Large intestine (tissue), 3 donors: Measurements from ENCODE around the gene ERF. TPM values are rescaled to one million over a fixed set of nuclear protein-coding genes. Genes with fewer than 3 reads are reported as not detected.

ENCODE experiments used
- DNase-seq, 2 donors: peaks; one replicate each; pipeline versions ENCODE4 v3.0.0 to v3.0.0-alpha.2; 2013
- H3K27ac ChIP-seq: one replicate; pipeline ENCODE4 v1.5.1; 2013; ENCODE audit warnings: low read length
- H3K27me3 ChIP-seq: 2 replicates; pipeline ENCODE4 v1.6.1; 2013; ENCODE audit warnings: low read length; ENCODE audit not compliant: control insufficient read depth, insufficient read depth
- H3K36me3 ChIP-seq: 2 replicates; pipeline ENCODE4 v1.6.1; 2013; ENCODE audit warnings: low read length; ENCODE audit not compliant: control insufficient read depth, insufficient read depth
- H3K4me1 ChIP-seq: one replicate; pipeline ENCODE4 v1.6.1; 2013; ENCODE audit warnings: low read length; ENCODE audit not compliant: control insufficient read depth, insufficient read depth
- H3K4me3 ChIP-seq: one replicate; pipeline ENCODE4 v1.5.1; 2013; ENCODE audit warnings: low read length
- H3K9me3 ChIP-seq: one replicate; pipeline ENCODE4 v1.6.1; 2013; ENCODE audit warnings: mild to moderate bottlenecking, low read depth, low read length, moderate library complexity; ENCODE audit not compliant: control insufficient read depth
- WGBS: methylation state at CpG from one replicate; pipeline ENCODE4 v1.1.5; 2013; ENCODE audit warnings: low lambda C conversion rate; ENCODE audit not compliant: insufficient coverage; 5-methylcytosine and 5-hydroxymethylcytosine counted together
- polyA plus RNA-seq: library from polyadenylated mRNA; unstranded; fragments of 120-200 nt; gene quantifications from one replicate; pipeline ENCODE4 v1.2.1, GENCODE V29; 2013

Gene ERF
- polyA plus RNA-seq, 1 donor: 70.3 TPM

DNA sequence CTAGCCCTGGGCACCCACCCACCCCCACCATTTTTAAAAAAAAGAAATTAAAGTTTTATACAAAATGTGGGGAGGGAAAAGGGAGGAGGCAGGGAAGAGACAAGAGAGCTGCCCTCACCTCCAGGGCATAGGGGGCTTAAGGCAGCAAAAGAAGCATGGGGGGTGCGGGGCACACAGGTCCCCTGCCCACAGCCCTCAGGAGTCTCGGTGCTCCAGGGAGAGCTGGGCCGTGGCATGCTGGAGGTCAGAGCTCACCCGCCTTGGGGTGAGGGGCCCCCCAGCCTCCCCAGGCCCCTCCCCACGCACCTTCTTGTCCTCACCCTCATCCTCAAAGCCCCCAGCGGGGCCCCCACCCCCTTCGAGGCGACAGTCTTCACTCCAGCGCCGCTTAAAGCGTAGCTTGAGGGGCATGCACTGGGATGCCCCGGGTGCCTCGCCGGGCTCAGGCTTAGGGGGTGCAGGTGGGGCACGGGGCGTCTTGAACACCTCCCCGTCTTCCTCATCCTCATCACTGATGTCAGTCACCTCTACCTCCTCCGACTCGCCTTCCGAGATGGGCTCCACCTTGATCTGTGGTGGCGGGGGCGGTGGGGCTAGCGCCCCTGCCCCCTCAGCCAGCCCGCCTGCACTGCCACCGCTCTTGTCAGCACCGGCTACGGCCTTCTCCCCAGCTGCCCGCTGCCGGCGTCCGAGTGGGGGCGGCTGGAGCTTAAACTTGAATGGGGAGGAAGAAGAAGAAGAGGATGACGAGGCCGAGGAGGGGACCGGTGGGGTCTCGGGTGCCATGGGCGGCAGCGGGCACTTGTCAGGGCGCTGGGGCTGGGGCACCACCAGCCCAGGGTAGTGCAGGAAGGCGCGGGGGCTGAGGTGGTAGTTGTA lies 6.4 kb downstream of the ERF start:
- H3K9me3 ChIP-seq: peaks cover 2% of the 10 kb centered on the region
- WGBS: no CpG with 5 or more reads among the region's 41 CpGs
- no peak overlapping the region for H3K27ac ChIP-seq
- H3K4me3 ChIP-seq: no peak overlapping the region
- peaks cover 30% of the 10 kb centered on the region for H3K4me1 ChIP-seq
- H3K27me3 ChIP-seq: no peaks in the 10 kb centered on the region
- no peak for DNase-seq
- peaks cover 32% of the 10 kb centered on the region for H3K36me3 ChIP-seq

DNA sequence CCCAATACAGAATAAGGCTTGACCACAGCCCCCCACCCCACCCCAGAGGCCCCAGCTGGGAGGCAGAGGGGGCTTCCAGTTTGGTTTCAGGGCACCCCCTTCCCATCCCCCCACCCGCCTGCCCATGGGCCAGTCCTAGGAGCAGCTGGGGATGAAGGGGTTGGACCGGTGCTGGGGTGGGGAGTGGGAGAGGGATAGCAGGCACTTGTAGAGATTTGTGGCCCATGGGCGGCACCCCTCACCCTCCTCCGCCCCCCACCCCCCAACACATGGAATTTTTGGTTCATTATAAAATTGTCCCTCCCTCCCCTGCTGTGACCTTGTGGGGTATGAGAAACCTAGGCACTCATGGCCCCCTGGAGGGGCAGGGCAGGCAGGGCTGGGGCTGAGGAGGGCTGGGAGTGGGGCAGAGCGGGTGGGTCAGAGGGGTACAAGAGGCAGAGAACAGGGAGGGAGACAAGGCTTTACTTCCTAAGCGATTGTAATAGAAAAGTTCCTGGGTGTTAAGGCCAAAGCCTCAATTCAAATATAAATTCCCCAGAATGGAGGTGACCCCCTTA lies 7.2 kb downstream of the ERF start:
- no peak overlapping the region for H3K4me3 ChIP-seq
- no peak overlapping the region for H3K27ac ChIP-seq
- WGBS: no CpG with 5 or more reads among the region's 6 CpGs
- peaks cover 26% of the 10 kb centered on the region for H3K4me1 ChIP-seq
- peaks cover 32% of the 10 kb centered on the region for H3K36me3 ChIP-seq
- peaks cover 2% of the 10 kb centered on the region for H3K9me3 ChIP-seq
- H3K27me3 ChIP-seq: no peaks in the 10 kb centered on the region
- DNase-seq: no peak

DNA sequence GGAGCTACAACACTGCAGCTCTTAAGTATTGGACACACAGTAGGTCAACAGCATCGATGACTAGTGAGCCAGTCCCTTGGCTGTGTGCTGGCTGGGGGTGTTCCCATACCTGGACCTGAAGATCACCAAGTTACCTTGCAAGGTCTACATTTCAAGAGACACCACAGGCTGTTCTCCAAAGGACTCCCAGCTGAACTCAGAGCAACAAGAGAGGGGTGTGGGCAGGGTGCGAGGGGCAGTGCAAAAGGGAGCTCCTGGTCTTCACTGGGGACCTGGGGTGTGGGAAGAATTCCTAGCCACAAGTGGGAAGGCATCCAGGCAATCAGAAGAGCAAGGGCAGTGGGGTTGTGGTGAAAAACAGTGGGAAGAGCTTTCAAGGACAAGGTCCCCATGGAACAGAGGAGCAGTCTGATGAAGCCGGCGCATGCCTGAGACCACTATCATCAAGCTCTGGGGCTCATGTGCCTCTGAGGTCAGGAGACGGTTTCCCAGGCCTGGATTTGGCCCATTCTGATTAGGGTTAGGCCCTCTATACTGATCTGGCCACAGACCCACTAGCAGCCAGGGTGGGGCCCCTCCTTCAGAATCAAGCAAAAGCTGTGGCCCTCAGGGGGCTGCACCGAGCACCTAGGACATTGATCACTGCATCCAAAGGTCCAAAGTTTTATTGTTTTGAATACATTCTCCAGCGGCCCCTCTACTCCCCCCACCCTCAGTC lies 7.8 kb downstream of the ERF start:
- no peak for DNase-seq
- no peaks in the 10 kb centered on the region for H3K27me3 ChIP-seq
- no peak overlapping the region for H3K27ac ChIP-seq
- WGBS: no CpG with 5 or more reads among the region's 7 CpGs
- H3K9me3 ChIP-seq: peaks cover 2% of the 10 kb centered on the region
- no peak overlapping the region for H3K4me3 ChIP-seq
- H3K4me1 ChIP-seq: peaks cover 20% of the 10 kb centered on the region
- H3K36me3 ChIP-seq: peaks cover 32% of the 10 kb centered on the region

DNA sequence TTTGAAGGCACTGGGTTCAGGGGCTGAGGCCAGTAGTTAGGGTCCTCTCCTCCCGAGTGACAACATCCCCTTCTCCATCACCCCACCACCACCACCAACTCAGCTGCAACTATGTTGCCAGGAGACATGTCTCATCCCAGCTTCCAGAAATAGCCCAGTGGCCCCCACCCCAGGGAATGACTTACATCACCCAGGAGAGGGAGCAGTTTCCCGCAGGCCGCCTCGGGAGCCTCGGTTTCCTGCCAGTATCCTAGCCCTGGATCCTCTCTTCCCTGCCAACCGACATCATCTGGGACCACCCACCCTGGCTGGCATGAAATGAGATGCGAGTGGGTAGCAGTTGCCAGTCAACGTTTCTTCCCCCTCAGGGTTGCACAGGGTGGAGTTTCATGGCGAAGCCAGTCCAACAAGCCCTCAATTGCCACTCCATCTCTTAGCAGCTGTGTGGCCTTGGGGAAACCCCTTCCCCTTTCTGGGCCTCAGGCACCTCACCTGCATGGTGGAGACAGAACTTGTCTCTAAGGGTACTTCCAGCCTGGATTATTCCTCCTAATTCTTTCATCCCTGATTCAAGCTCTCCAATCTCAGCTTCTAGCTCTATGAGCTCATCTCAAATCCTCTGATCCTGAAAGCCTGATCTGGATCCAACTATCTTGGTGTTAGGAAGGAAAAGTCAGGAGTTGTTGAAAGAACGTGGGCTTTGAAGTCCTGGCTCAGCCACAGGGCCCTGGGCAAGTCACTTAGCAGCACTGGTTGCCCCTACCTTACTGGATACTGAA lies 8.6 kb downstream of the ERF start:
- DNase-seq: peak in 1 of 2 donors; percentile 61
- Histone ChIP-seq H3K9me3 (peaks cover 2% of the 10 kb centered on the region), H3K4me3 (no peak overlapping the region), H3K27ac (no peak overlapping the region), H3K36me3 (peaks cover 32% of the 10 kb centered on the region), H3K27me3 (no peaks in the 10 kb centered on the region), H3K4me1 (peaks cover 16% of the 10 kb centered on the region)
- WGBS: 37% methylated on average over 2 of the region's 10 CpGs

DNA sequence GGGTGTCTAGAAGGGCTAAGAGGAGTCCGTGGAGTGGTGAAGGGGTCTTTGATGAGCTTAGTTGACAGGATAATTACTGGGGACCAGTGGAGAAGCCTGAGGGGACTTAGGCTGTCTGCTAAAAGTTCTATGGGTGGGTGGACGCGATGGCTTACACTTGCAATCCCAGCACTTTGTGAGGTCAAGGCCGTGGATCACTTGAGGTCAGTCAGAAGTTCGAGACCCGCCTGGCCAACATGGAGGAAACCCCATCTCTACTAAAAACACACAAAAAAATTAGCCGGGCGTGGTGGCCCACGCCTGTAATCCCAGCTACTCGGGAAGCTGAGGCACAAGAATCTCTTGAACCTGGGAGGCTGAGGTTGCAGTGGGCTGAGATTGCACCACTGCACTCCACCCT lies 9.7 kb downstream of the ERF start:
- WGBS: no CpG with 5 or more reads among the region's 10 CpGs
- H3K4me3 ChIP-seq: no peak overlapping the region
- H3K36me3 ChIP-seq: peaks cover 33% of the 10 kb centered on the region
- no peaks in the 10 kb centered on the region for H3K9me3 ChIP-seq
- no peaks in the 10 kb centered on the region for H3K27me3 ChIP-seq
- no peak for DNase-seq
- no peak overlapping the region for H3K27ac ChIP-seq
- H3K4me1 ChIP-seq: peaks cover 16% of the 10 kb centered on the region

DNA sequence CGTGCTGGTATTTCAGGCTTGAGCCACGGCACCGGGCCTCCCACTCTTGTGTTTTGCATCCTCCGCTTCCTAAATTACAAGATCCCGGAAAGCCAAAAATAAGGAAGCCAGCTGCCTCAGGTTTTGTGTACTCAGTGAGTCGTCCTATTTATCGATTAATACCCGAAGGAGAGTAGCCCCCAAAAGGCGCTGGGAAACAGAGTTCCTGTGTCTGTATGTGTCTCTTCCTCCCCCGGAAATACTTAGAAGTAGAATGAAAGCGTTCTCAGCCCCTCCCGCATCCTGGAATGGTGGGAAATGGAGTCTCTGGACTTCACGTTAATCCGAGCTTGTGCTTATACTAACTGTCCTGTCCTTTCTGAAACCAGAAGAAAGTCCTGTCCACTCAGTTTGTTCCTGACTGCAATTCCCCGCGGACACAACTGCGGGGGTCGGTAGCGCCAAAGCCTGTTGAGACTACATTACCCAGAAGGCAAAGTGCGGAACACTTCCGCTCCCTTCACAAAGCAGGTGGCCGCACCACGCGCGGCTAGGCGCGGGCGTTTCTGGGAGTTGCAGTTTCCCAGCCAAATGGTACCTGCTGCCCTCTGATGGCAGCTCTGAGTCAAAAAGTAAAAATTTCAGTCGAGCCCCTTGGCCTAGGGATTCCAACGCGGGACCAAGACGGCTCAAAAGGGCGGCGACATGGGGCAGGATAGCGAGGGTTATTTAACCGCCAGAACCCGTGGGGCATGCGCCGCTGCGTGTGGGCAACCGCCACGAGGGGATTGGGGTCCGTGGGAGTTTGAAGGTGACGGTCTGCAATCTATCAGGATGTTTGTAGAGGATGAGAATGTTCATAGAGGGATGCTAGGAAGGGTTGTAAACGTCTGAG lies 10.3 kb downstream of the ERF start:
- DNase-seq: peak; percentile 92 to 96
- H3K27me3 ChIP-seq: no peaks in the 10 kb centered on the region

DNA sequence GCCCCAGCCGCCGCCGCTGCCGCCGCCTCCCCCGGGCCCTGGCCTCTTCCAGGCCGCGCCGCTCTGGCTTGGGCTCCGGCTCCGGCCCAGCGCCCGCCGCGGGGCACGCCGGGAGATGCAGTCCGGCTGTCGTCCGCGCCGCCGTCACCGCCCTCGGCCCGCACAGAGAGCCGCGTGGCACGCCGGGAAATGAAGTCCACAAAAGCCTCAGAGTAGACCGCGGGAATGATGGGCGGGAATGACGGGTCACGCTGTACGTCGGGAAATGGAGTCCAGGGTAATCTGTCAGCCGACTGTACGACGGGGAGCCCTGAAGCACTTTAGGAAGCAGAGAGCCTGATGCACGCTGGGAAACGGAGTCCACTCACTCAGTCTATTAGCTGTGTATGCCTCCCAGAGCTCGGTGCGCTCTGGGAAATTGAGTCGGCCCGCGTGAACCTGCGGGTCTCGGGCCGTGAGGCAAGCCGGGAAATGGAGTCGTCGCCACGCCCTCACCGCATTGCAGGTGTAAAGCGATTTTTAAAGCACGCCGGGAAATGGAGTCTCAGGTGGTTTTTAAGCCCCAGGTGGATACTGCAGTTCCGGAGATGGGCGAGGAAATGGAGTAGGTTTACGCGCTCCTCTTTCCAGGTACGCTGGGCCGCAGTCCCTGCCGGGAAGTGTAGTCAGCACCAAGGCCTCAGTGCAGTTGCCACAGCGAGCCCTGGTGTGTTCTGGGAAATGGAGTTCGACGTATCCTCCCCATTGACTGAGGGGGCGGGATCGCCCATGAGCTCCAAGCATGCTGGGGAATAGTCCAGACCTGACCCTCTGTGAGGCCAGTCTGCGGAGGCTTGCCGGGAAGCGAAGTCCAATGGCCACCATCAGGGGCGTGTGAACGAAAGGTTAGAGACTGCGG lies 12.2 kb downstream of the ERF start, which contains the start of gene GSK3A:
Gene GSK3A (minus strand): TSS at position 91 of the 898 bp plus-strand sequence. CDS start 137 bp downstream, outside the sequence.
- Histone ChIP-seq H3K27me3 (no peaks in the 10 kb centered on the region), H3K4me1 (peaks cover 17% of the 10 kb centered on the region), H3K36me3 (peaks cover 28% of the 10 kb centered on the region), H3K4me3 (peak within 1 kb of the TSS; percentile 58), H3K27ac (peak within 1 kb of the TSS; percentile 87), H3K9me3 (no peaks in the 10 kb centered on the region)
- peak; percentile 99 to 100 for DNase-seq
- WGBS: no CpG with 5 or more reads among the region's 76 CpGs

More for the DNA sequence above, 10.3 kb downstream of the ERF start:
- peak overlapping the region; percentile 87 for H3K27ac ChIP-seq
- no CpG with 5 or more reads among the region's 45 CpGs for WGBS
- H3K4me3 ChIP-seq: peak overlapping the region; percentile 52
- peaks cover 17% of the 10 kb centered on the region for H3K4me1 ChIP-seq
- peaks cover 34% of the 10 kb centered on the region for H3K36me3 ChIP-seq
- no peaks in the 10 kb centered on the region for H3K9me3 ChIP-seq

DNA sequence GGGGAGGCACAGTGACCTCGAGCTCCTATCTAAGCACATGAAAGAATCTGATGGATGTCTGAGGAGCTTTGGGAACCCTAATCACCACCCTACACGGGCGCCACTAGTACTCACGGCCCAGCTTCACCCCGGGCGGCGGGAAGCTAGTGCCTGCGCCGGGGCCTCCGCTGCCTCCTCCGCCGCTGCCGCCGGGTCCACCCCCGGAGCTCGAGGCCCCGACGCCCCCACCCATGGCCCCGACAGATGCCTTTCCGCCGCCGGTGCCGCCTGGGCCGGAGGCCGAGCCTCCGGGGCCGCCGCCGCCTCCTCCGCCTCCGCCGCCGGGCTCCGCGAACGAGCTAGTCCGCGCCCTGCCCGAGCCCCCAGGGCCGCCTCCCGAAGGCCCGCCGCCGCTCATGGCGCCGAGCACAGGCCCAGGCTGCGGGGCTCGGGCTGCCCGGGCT lies 12.8 kb downstream of the ERF start:
- H3K27ac ChIP-seq: peak overlapping the region; percentile 6
- no CpG with 5 or more reads among the region's 49 CpGs for WGBS
- no peak for DNase-seq
- peaks cover 17% of the 10 kb centered on the region for H3K4me1 ChIP-seq
- peak overlapping the region; percentile 58 for H3K4me3 ChIP-seq
- no peaks in the 10 kb centered on the region for H3K9me3 ChIP-seq
- H3K36me3 ChIP-seq: peaks cover 27% of the 10 kb centered on the region
- no peaks in the 10 kb centered on the region for H3K27me3 ChIP-seq
